Measurements from ENCODE around the gene EPN3. TPM values are rescaled to one million over a fixed set of nuclear protein-coding genes. Genes with fewer than 3 reads are reported as not detected.

EPN3 gene
- 0.11 to 0.28 TPM (median 0.20 TPM) in 5 replicates for total RNA-seq (2022; extraction: Qiagen RNA extraction)

GRCh38 chr17:50532452-50533024 lies at the start of gene EPN3:
Gene EPN3 (plus strand): TSS chr17:50532735. CDS start chr17:50536557, 3,822 bp downstream.

GRCh38 chr17:50507871-50508572 lies 24.5 kb upstream of the EPN3 start, which contains the start of gene MYCBPAP:
Gene MYCBPAP (plus strand): TSS chr17:50508439. CDS start chr17:50508675, 236 bp downstream.

GRCh38 chr17:50547035-50547735 lies 14.7 kb downstream of the EPN3 start, which contains the start of gene SPATA20:
Gene SPATA20 (plus strand): TSS chr17:50547174. CDS start chr17:50547209, 35 bp downstream.

GRCh38 chr17:50560185-50560824 lies 27.8 kb downstream of the EPN3 start, which contains the start of gene CACNA1G:
Gene CACNA1G (plus strand): TSS chr17:50560715. CDS start chr17:50561460, 745 bp downstream.

Other genes starting within 250 kb of the EPN3 start
- gene XYLT2, start 186.6 kb upstream of the EPN3 start, total RNA-seq (2022; extraction: Qiagen RNA extraction): 20.8 to 23.3 TPM (median 21.9 TPM) in 5 replicates
- gene MRPL27, start 159.6 kb upstream of the EPN3 start, total RNA-seq (2022; extraction: Qiagen RNA extraction): 136 to 159 TPM (median 145 TPM) in 5 replicates
- 13.8 to 16.2 TPM (median 14.3 TPM) in 5 replicates for gene EME1, start 159.5 kb upstream of the EPN3 start, total RNA-seq (2022; extraction: Qiagen RNA extraction)
- gene LRRC59, start 135.2 kb upstream of the EPN3 start, total RNA-seq (2022; extraction: Qiagen RNA extraction): 227 to 247 TPM (median 234 TPM) in 5 replicates
- 11.0 to 13.9 TPM (median 12.7 TPM) in 5 replicates for gene ACSF2, start 106.5 kb upstream of the EPN3 start, total RNA-seq (2022; extraction: Qiagen RNA extraction)
- gene CHAD, start 63.9 kb upstream of the EPN3 start, total RNA-seq (2022; extraction: Qiagen RNA extraction): not detected in 5 replicates
- gene RSAD1, start 53.9 kb upstream of the EPN3 start, total RNA-seq (2022; extraction: Qiagen RNA extraction): 25.5 to 33.7 TPM (median 30.9 TPM) in 5 replicates
- 0.35 to 0.89 TPM (median 0.54 TPM) in 5 replicates for gene MYCBPAP, start 24.3 kb upstream of the EPN3 start, total RNA-seq (2022; extraction: Qiagen RNA extraction)
- 65.1 to 85.9 TPM (median 81.4 TPM) in 5 replicates for gene SPATA20, start 14.4 kb downstream of the EPN3 start, total RNA-seq (2022; extraction: Qiagen RNA extraction)
- gene CACNA1G, start 28.0 kb downstream of the EPN3 start, total RNA-seq (2022; extraction: Qiagen RNA extraction): 3.3 to 4.1 TPM (median 4.0 TPM) in 5 replicates
- 112 to 132 TPM (median 127 TPM) in 5 replicates for gene ABCC3, start 102.1 kb downstream of the EPN3 start, total RNA-seq (2022; extraction: Qiagen RNA extraction)
- gene ANKRD40, start 175.2 kb downstream of the EPN3 start, total RNA-seq (2022; extraction: Qiagen RNA extraction): 46.1 to 53.0 TPM (median 48.0 TPM) in 5 replicates
- gene LUC7L3, start 186.9 kb downstream of the EPN3 start, total RNA-seq (2022; extraction: Qiagen RNA extraction): 58.1 to 97.2 TPM (median 82.0 TPM) in 5 replicates
- not detected in 5 replicates for gene ANKRD40CL, start 234.8 kb downstream of the EPN3 start, total RNA-seq (2022; extraction: Qiagen RNA extraction)